Parathyroid adenoma (tissue), 2 donors: Measurements from ENCODE around the gene STAC2.
"Not testable (repeated sequence)": the region's sequence is repeated elsewhere in the genome, so short reads cannot be mapped to it uniquely, and the experiment has no call there.

Experiments
- H2AFZ ChIP-seq: fragments of 300-600 bp; sonication (generic); one replicate; pipeline ENCODE4 v1.7.0; 2017; ENCODE audit warnings: antibody characterized with exemption, mild to moderate bottlenecking
- H3K27ac ChIP-seq: fragments of 300-600 bp; sonication (generic); one replicate; pipeline ENCODE4 v1.7.0; 2017
- H3K27me3 ChIP-seq: fragments of 300-600 bp; sonication (generic); one replicate; pipeline ENCODE4 v1.7.0; 2017; ENCODE audit warnings: low read length; ENCODE audit not compliant: control insufficient read depth, insufficient read depth
- H3K36me3 ChIP-seq: fragments of 300-600 bp; sonication (generic); one replicate; pipeline ENCODE4 v1.7.0; 2017; ENCODE audit warnings: low read length; ENCODE audit not compliant: control insufficient read depth, insufficient read depth
- H3K4me1 ChIP-seq: fragments of 300-600 bp; sonication (generic); one replicate; pipeline ENCODE4 v1.7.0; 2017; ENCODE audit warnings: control low read depth
- H3K4me2 ChIP-seq: fragments of 300-600 bp; sonication (generic); one replicate; pipeline ENCODE4 v1.7.0; 2017; ENCODE audit warnings: low read length
- H3K4me3 ChIP-seq: fragments of 300-600 bp; sonication (generic); one replicate; pipeline ENCODE4 v1.7.0; 2017; ENCODE audit warnings: low read depth, low read length
- H3K79me2 ChIP-seq: fragments of 300-600 bp; sonication (generic); one replicate; pipeline ENCODE4 v1.7.0; 2017; ENCODE audit warnings: control low read depth
- H3K9ac ChIP-seq: fragments of 300-600 bp; sonication (generic); one replicate; pipeline ENCODE4 v1.7.0; 2017; ENCODE audit warnings: mild to moderate bottlenecking
- H3K9me3 ChIP-seq: fragments of 300-600 bp; sonication (generic); one replicate; pipeline ENCODE4 v1.7.0; 2017; ENCODE audit warnings: low read length; ENCODE audit not compliant: control insufficient read depth
- CTCF ChIP-seq: fragments of 300-600 bp; sonication (generic); IDR thresholded peaks from one replicate; pipeline ENCODE4 v1.7.0; 2017; ENCODE audit warnings: antibody characterized with exemption, mild to moderate bottlenecking
- donor health status: primary hyperparathyroidism.

Gene STAC2

GRCh38 chr17:39261286-39261685 is 35.5 kb upstream of the STAC2 start:
- no peaks in the 10 kb centered on the region for H3K79me2 ChIP-seq
- H3K4me2 ChIP-seq = no peak overlapping the region
- H3K27ac ChIP-seq = no peak overlapping the region
- no peaks in the 10 kb centered on the region for H3K27me3 ChIP-seq
- TF ChIP-seq CTCF = peak; percentile 25
- no peak overlapping the region for H2AFZ ChIP-seq
- H3K9ac ChIP-seq = no peak overlapping the region
- no peaks in the 10 kb centered on the region for H3K9me3 ChIP-seq
- no peaks in the 10 kb centered on the region for H3K36me3 ChIP-seq
- no peak overlapping the region for H3K4me3 ChIP-seq
- H3K4me1 ChIP-seq = peaks cover 5% of the 10 kb centered on the region

- H3K27ac ChIP-seq = no peak overlapping the region
- no peaks in the 10 kb centered on the region for H3K9me3 ChIP-seq
- no peaks in the 10 kb centered on the region for H3K27me3 ChIP-seq
- H3K4me1 ChIP-seq = peaks cover 6% of the 10 kb centered on the region
- H3K4me2 ChIP-seq = no peak overlapping the region
- H3K4me3 ChIP-seq = no peak overlapping the region
- H3K79me2 ChIP-seq = no peaks in the 10 kb centered on the region
- no peak for TF ChIP-seq CTCF
- H3K36me3 ChIP-seq = no peaks in the 10 kb centered on the region
- H3K9ac ChIP-seq = no peak overlapping the region
- H2AFZ ChIP-seq = no peak overlapping the region
These were observed 27.2 kb upstream of the STAC2 start for GRCh38 chr17:39252788-39253460.

GRCh38 chr17:39251997-39252396 is 26.3 kb upstream of the STAC2 start:
- H3K36me3 ChIP-seq = no peaks in the 10 kb centered on the region
- no peaks in the 10 kb centered on the region for H3K79me2 ChIP-seq

GRCh38 chr17:39250076-39250475 is 24.3 kb upstream of the STAC2 start:
- H3K36me3 ChIP-seq, H2AFZ ChIP-seq, H3K4me2 ChIP-seq, H3K4me3 ChIP-seq, H3K4me1 ChIP-seq, H3K79me2 ChIP-seq, H3K9ac ChIP-seq, H3K27ac ChIP-seq, H3K27me3 ChIP-seq, H3K9me3 ChIP-seq: not testable (repeated sequence)

More at GRCh38 chr17:39251997-39252396, 26.3 kb upstream of the STAC2 start:
- no peak for TF ChIP-seq CTCF
- Histone ChIP-seq H3K27ac (no peak overlapping the region), H2AFZ (no peak overlapping the region), H3K9me3 (no peaks in the 10 kb centered on the region), H3K9ac (no peak overlapping the region), H3K4me3 (no peak overlapping the region), H3K4me2 (no peak overlapping the region), H3K27me3 (no peaks in the 10 kb centered on the region), H3K4me1 (peaks cover 6% of the 10 kb centered on the region)

GRCh38 chr17:39246274-39246673 is 20.5 kb upstream of the STAC2 start:
- Histone ChIP-seq H3K9me3 (no peaks in the 10 kb centered on the region), H3K4me2 (no peak overlapping the region), H3K79me2 (no peaks in the 10 kb centered on the region), H3K4me1 (no peaks in the 10 kb centered on the region), H3K9ac (no peak overlapping the region), H3K4me3 (no peak overlapping the region), H3K36me3 (no peaks in the 10 kb centered on the region), H3K27ac (no peak overlapping the region), H3K27me3 (no peaks in the 10 kb centered on the region), H2AFZ (no peak overlapping the region)
- TF ChIP-seq CTCF = no peak
